WI38 (cell line): ENCODE results near the gene SLC5A10.

Experiments
- H3K4me3 ChIP-seq: 2 replicates; pipeline ENCODE4 v1.5.1; 2011; ENCODE audit warnings: low read depth, mild to moderate bottlenecking, control low read depth, low read length
- CTCF ChIP-seq: IDR thresholded peaks from 2 replicates; pipeline ENCODE4 v1.5.1; 2012; ENCODE audit warnings: low read depth, mild to moderate bottlenecking, control low read depth, low read length

Gene SLC5A10

GRCh38 chr17:18986541-18987229 lies 34.7 kb downstream of the SLC5A10 start:
- TF ChIP-seq CTCF = no peak

GRCh38 chr17:18987230-18987610 lies 35.3 kb downstream of the SLC5A10 start:
- TF ChIP-seq CTCF = no peak
- no peak overlapping the region for H3K4me3 ChIP-seq

More at GRCh38 chr17:18986541-18987229, 34.7 kb downstream of the SLC5A10 start:
- no peak overlapping the region for H3K4me3 ChIP-seq

GRCh38 chr17:18987862-18988545 lies 36.0 kb downstream of the SLC5A10 start:
- no peak overlapping the region for H3K4me3 ChIP-seq
- TF ChIP-seq CTCF = no peak

- no peak for TF ChIP-seq CTCF
- no peak overlapping the region for H3K4me3 ChIP-seq
These were observed 36.7 kb downstream of the SLC5A10 start for GRCh38 chr17:18988546-18989173.

GRCh38 chr17:18990331-18990730 lies 38.4 kb downstream of the SLC5A10 start:
- TF ChIP-seq CTCF = no peak
- H3K4me3 ChIP-seq = no peak overlapping the region

GRCh38 chr17:18991531-18992315 lies 39.8 kb downstream of the SLC5A10 start:
- H3K4me3 ChIP-seq = no peak overlapping the region
- TF ChIP-seq CTCF = no peak
